OCI-LY1 (cell line): ENCODE data around the gene SEMA5A.

Experiments
- CTCF ChIP-seq: fragments of 200-600 bp; sonication (generic), shearing (Covaris generic); IDR thresholded peaks from 2 replicates; pipeline ENCODE4 v1.5.1; 2017; ENCODE audit warnings: mild to moderate bottlenecking, antibody characterized with exemption, low read length, moderate library complexity, mixed read lengths
- EZH2 ChIP-seq: fragments of 200-600 bp; sonication (generic), shearing (Covaris generic); IDR thresholded peaks from 2 replicates; pipeline ENCODE4 v1.8.0; 2017; ENCODE audit warnings: borderline replicate concordance, mixed run types, mild to moderate bottlenecking, antibody characterized with exemption, low read length, moderate library complexity, mixed read lengths

GRCh38 chr5:9157020-9157419 is 388.9 kb downstream of the SEMA5A start:
- no peak for TF ChIP-seq CTCF
- TF ChIP-seq EZH2: no peak
